NB4 (cell line): ENCODE measurements around the gene EXOC4.

ENCODE experiments used
- CTCF ChIP-seq: IDR thresholded peaks from one replicate; pipeline ENCODE4 v1.5.1; 2012; ENCODE audit warnings: low read depth, low read length
- MAX ChIP-seq: IDR thresholded peaks from 2 replicates; pipeline ENCODE4 v1.6.1; 2011; ENCODE audit warnings: low read depth, low read length
- MYC ChIP-seq: IDR thresholded peaks from 2 replicates; pipeline ENCODE4 v1.6.1; 2011; ENCODE audit warnings: low read depth, low read length
- POLR2A ChIP-seq: IDR thresholded peaks from 2 replicates; pipeline ENCODE4 v1.6.1; 2011; ENCODE audit warnings: mild to moderate bottlenecking; ENCODE audit not compliant: insufficient read length; ENCODE audit errors: extremely low read depth

GRCh38 chr7:133664528-133664927 lies 411.6 kb downstream of the EXOC4 start:
- TF ChIP-seq CTCF, result no peak
- no peak for TF ChIP-seq POLR2A
- TF ChIP-seq MAX, result no peak
- TF ChIP-seq MYC, result no peak
